ENCODE results near the gene ICAM4.

DNA sequence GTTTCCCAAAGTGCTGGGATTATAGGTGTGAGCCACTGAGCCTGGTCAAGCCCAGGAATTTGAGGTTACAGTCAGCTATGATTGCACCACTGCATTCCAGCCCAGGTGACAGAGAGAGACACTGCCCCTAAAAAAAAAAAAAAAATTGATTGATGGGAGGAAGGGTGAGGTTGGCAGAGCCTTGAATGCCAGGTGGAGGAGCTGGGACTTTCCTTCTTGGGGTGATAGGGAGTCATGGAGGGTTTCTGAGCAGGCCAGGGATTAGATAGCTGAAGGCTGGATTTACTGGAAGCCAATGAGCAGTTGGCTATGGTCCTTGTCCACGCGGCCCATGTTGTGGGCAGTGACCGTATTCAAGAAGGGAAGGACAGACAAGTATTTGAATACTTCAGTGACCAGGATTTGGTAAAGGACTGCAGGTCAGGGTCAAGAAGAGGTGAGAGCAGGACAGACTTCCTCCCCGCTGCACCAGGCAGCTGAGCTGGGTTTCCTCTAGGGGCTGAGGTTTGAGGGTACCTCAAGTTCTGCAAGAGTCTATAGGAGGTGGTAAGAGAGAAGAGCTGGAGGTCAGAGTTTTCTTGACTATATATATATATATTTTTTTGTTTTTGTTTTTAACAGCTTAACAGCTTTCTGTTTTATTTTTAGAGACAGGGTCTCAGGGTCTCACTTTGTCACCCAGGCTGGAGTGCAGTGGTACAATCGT lies 6.9 kb upstream of the ICAM4 start:
- TF ChIP-seq TAF1 (IDR thresholded peaks at IDR 0.05; ENCODE audit: borderline replicate concordance, low read depth, low read length): no peak
- TF ChIP-seq MXI1 (IDR thresholded peaks at IDR 0.05; ENCODE audit: low read depth, low read length): no peak
- TF ChIP-seq CTCF (IDR thresholded peaks at IDR 0.05): no peak
- no peak for TF ChIP-seq YY1 (IDR thresholded peaks at IDR 0.05; ENCODE audit: low read depth)
- TF ChIP-seq, protein P1, sequence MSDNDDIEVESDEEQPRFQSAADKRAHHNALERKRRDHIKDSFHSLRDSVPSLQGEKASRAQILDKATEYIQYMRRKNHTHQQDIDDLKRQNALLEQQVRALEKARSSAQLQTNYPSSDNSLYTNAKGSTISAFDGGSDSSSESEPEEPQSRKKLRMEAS (IDR thresholded peaks at IDR 0.05; ENCODE audit: low read depth): no peak
- TF ChIP-seq NRF1 (IDR thresholded peaks at IDR 0.05; ENCODE audit: low read depth, low read length): no peak
- TF ChIP-seq POLR2AphosphoS5 (IDR thresholded peaks at IDR 0.05; ENCODE audit: low read depth, low read length): no peak
- TF ChIP-seq USF2 (IDR thresholded peaks at IDR 0.05; ENCODE audit: borderline replicate concordance, low read depth, low read length): no peak
- TF ChIP-seq, protein P2, sequence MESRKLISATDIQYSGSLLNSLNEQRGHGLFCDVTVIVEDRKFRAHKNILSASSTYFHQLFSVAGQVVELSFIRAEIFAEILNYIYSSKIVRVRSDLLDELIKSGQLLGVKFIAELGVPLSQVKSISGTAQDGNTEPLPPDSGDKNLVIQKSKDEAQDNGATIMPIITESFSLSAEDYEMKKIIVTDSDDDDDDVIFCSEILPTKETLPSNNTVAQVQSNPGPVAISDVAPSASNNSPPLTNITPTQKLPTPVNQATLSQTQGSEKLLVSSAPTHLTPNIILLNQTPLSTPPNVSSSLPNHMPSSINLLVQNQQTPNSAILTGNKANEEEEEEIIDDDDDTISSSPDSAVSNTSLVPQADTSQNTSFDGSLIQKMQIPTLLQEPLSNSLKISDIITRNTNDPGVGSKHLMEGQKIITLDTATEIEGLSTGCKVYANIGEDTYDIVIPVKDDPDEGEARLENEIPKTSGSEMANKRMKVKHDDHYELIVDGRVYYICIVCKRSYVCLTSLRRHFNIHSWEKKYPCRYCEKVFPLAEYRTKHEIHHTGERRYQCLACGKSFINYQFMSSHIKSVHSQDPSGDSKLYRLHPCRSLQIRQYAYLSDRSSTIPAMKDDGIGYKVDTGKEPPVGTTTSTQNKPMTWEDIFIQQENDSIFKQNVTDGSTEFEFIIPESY (IDR thresholded peaks at IDR 0.05; ENCODE audit: borderline replicate concordance, low read depth): no peak
- TF ChIP-seq RAD21 (IDR thresholded peaks at IDR 0.05; ENCODE audit: low read length): no peak
- TF ChIP-seq SMC3 (IDR thresholded peaks at IDR 0.05; ENCODE audit: low read depth, low read length): no peak
